SK-N-MC (cell line): ENCODE results near the gene C4orf51.

Experiments used
- FOXP2 ChIP-seq: optimal IDR thresholded peaks from 2 replicates; pipeline ENCODE3; 2011; ENCODE audit warnings: mild to moderate bottlenecking, moderate library complexity; ENCODE audit not compliant: insufficient read depth; ENCODE audit errors: extremely low read length, control extremely low read depth
- POLR2AphosphoS5 ChIP-seq: IDR thresholded peaks from 2 replicates; pipeline ENCODE4 v1.6.1; 2012; ENCODE audit warnings: mild to moderate bottlenecking, low read depth, low read length, borderline replicate concordance

DNA sequence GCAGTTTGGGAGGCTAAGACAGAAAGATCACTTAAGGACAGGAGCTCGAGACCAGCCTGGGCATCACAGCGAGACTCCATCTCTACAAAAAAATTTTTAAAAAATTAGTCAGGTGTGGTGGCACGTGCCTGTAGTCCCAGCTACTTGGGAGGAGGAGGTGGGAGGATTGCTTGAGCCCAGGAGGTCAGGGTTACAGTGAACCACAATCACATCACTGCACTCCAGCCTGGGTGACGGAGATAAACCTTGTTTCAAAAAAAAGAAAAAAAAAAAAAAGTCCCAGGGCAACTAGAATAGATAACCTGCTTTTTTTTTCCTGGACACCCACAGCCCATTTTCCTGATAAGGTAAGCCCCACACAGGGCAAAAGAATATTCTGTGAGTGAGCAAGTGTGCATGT lies 96.3 kb downstream of the C4orf51 start:
- TF ChIP-seq POLR2AphosphoS5, result no peak
- TF ChIP-seq FOXP2, result no peak
